Neuronal stem cell (in vitro differentiated cells): ENCODE results near the gene KLK7.

Source experiments
- DNase-seq: peaks from one replicate; pipeline ENCODE4 v3.0.0-alpha.2; 2013; ENCODE audit warnings: low spot score
- H2AFZ ChIP-seq: one replicate; pipeline ENCODE4 v1.6.1; 2013; ENCODE audit warnings: mild to moderate bottlenecking, low read length, inconsistent platforms
- H2AK5ac ChIP-seq: 2 replicates; pipeline ENCODE4 v1.6.1; 2013; ENCODE audit warnings: low read depth, mild to moderate bottlenecking, inconsistent platforms, low read length, moderate library complexity, mixed read lengths
- H2BK120ac ChIP-seq: 2 replicates; pipeline ENCODE4 v1.6.1; 2013; ENCODE audit warnings: low read depth, mild to moderate bottlenecking, inconsistent platforms, low read length, moderate library complexity, mixed read lengths
- H2BK12ac ChIP-seq: one replicate; pipeline ENCODE4 v1.6.1; 2013; ENCODE audit warnings: low read length, inconsistent platforms
- H2BK15ac ChIP-seq: 2 replicates; pipeline ENCODE4 v1.6.1; 2013; ENCODE audit warnings: mild to moderate bottlenecking, low read length, inconsistent platforms, mixed read lengths
- H2BK5ac ChIP-seq: one replicate; pipeline ENCODE4 v1.6.1; 2013; ENCODE audit warnings: inconsistent platforms, mild to moderate bottlenecking, low read length, moderate library complexity
- H3K14ac ChIP-seq: one replicate; pipeline ENCODE4 v1.6.1; 2013; ENCODE audit warnings: low read length, inconsistent platforms
- H3K18ac ChIP-seq: 2 replicates; pipeline ENCODE4 v1.6.1; 2013; ENCODE audit warnings: low read length, inconsistent platforms
- H3K23ac ChIP-seq: 2 replicates; pipeline ENCODE4 v1.6.1; 2013; ENCODE audit warnings: low read depth, mild to moderate bottlenecking, mixed read lengths, low read length, inconsistent platforms; ENCODE audit not compliant: poor library complexity
- H3K27ac ChIP-seq: replicated peaks from 3 replicates; pipeline ENCODE4 v1.5.1; 2013; ENCODE audit warnings: low read length, inconsistent platforms
- H3K27me3 ChIP-seq, 3 experiments: 2 replicates each; pipeline ENCODE4 v1.6.1; 2013; ENCODE audit warnings: low read length in 3 of 3, mild to moderate bottlenecking in 2 of 3, inconsistent platforms in 1 of 3, low read depth in 1 of 3, mixed read lengths in 1 of 3, moderate library complexity in 1 of 3; ENCODE audit not compliant: control insufficient read depth in 3 of 3, insufficient read depth in 3 of 3
- H3K36me3 ChIP-seq, 2 donors: replicated peaks in 1 of 2; 2 replicates each; pipeline ENCODE4 v1.6.1; 2013; ENCODE audit warnings: low read length in 2 of 2; ENCODE audit not compliant: control insufficient read depth in 2 of 2, insufficient read depth in 2 of 2
- H3K4ac ChIP-seq: 2 replicates; pipeline ENCODE4 v1.6.1; 2013; ENCODE audit warnings: inconsistent platforms, mild to moderate bottlenecking, low read length, moderate library complexity
- H3K4me1 ChIP-seq, 2 donors: 1 replicate in 1 of 2; 2 replicates in 1 of 2; pipeline ENCODE4 v1.6.1; 2013; ENCODE audit warnings: low read length in 2 of 2, low read depth in 1 of 2; ENCODE audit not compliant: control insufficient read depth in 2 of 2, insufficient read depth in 1 of 2
- H3K4me2 ChIP-seq: one replicate; pipeline ENCODE4 v1.6.1; 2013; ENCODE audit warnings: mild to moderate bottlenecking, low read length, inconsistent platforms; ENCODE audit not compliant: insufficient read depth, poor library complexity, severe bottlenecking
- H3K4me3 ChIP-seq, 2 donors: 2 replicates each; pipeline ENCODE4 v1.5.1; 2013; ENCODE audit warnings: low read length in 2 of 2, mild to moderate bottlenecking in 2 of 2, inconsistent platforms in 1 of 2, moderate library complexity in 1 of 2
- H3K79me1 ChIP-seq: one replicate; pipeline ENCODE4 v1.6.1; 2013; ENCODE audit warnings: low read depth, mild to moderate bottlenecking, inconsistent platforms, low read length, moderate library complexity
- H3K9ac ChIP-seq: one replicate; pipeline ENCODE4 v1.6.1; 2013; ENCODE audit warnings: mild to moderate bottlenecking, low read depth, low read length, inconsistent platforms; ENCODE audit not compliant: poor library complexity
- H3K9me3 ChIP-seq, 2 donors: replicated peaks in 1 of 2; 2 replicates each; pipeline versions ENCODE3 to v1.6.1; 2013; ENCODE audit warnings: low read length in 2 of 2, mild to moderate bottlenecking in 2 of 2, inconsistent platforms in 1 of 2, low read depth in 1 of 2, mixed read lengths in 1 of 2, moderate library complexity in 1 of 2; ENCODE audit not compliant: control insufficient read depth in 2 of 2, insufficient read depth in 1 of 2
- H4K8ac ChIP-seq: one replicate; pipeline ENCODE4 v1.6.1; 2013; ENCODE audit warnings: low read depth, mild to moderate bottlenecking, inconsistent platforms, low read length, moderate library complexity
- H4K91ac ChIP-seq: one replicate; pipeline ENCODE4 v1.6.1; 2013; ENCODE audit warnings: low read length, low read depth, mild to moderate bottlenecking, inconsistent platforms; ENCODE audit not compliant: poor library complexity
- WGBS, 2 donors: extraction: QIAGEN DNeasy Blood & Tissue Kit; methylation state at CpG; one replicate each; pipeline ENCODE4 v1.1.7; 2013; ENCODE audit warnings: missing lambda C conversion rate in 2 of 2, mixed read lengths in 1 of 2; ENCODE audit not compliant: insufficient read length in 2 of 2, insufficient replicate concordance in 1 of 2; ENCODE audit errors: extremely low coverage in 2 of 2; 5-methylcytosine and 5-hydroxymethylcytosine counted together

Gene KLK7

DNA sequence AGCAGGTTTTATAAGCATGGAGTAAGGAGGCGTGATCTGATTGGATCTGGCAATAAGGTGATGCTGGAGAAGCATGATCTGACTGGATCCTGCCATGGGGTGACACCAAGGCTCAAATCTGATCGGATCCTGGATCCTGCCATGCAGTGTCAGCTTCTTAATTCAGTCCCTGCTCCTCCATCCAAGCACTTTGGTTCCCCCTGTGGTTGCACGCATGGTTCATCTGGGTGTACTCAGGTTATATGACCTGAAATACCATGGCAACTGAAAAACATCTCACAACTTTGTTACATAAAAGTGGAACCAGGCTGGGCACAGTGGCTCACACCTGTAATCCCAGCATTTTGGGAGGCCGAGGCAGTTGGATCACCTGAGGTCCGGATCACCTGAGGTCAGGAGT is 54.9 kb downstream of the KLK7 start:
- no peak overlapping the region for H3K23ac ChIP-seq
- H3K4ac ChIP-seq, result no peak overlapping the region
- H4K91ac ChIP-seq, result no peak overlapping the region
- no peak for DNase-seq
- H3K18ac ChIP-seq, result no peak overlapping the region
- no peaks in the 10 kb centered on the region for H3K79me1 ChIP-seq
- H2BK15ac ChIP-seq, result no peak overlapping the region
- peaks cover 0 to 2% of the 10 kb centered on the region in 2 donors for H3K9me3 ChIP-seq
- no peak overlapping the region for H2BK12ac ChIP-seq
- H2AK5ac ChIP-seq, result no peak overlapping the region
- no peaks in the 10 kb centered on the region for H3K36me3 ChIP-seq
- no peak overlapping the region for H3K4me2 ChIP-seq
- no peaks in the 10 kb centered on the region for H3K4me1 ChIP-seq
- no peak overlapping the region for H3K27ac ChIP-seq
- H3K14ac ChIP-seq, result no peak overlapping the region
- no CpG with 5 or more reads among the region's 5 CpGs for WGBS, 2 donors
- H2BK120ac ChIP-seq, result no peak overlapping the region
- no peak overlapping the region for H3K4me3 ChIP-seq
- H3K9ac ChIP-seq, result no peak overlapping the region
- no peak overlapping the region for H2AFZ ChIP-seq
- H4K8ac ChIP-seq, result no peak overlapping the region
- H2BK5ac ChIP-seq, result no peak overlapping the region
- peaks cover 0 to 5% (median 3%) of the 10 kb centered on the region in 3 experiments for H3K27me3 ChIP-seq
